ENCODE data around the gene CLDN24.

DNA sequence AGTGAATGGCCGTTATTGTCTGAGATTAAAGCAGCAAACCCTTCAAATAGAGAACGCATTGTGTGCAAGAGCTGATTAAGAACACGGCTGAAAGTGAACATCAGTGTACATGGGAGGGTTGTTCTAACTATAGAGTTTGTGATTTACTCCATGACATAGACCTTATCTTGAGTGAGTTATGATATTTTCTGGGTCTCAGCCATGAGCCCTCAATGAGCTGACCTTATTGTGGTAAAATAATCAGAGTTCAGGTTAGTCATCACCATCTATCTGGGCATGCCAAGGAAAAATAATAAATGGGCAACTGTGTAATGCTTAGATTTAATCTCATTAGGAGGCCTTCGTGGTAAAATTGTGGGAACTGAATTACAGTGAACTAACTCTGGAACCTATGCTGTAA is 33.2 kb upstream of the CLDN24 start:
- TF ChIP-seq, protein P1, sequence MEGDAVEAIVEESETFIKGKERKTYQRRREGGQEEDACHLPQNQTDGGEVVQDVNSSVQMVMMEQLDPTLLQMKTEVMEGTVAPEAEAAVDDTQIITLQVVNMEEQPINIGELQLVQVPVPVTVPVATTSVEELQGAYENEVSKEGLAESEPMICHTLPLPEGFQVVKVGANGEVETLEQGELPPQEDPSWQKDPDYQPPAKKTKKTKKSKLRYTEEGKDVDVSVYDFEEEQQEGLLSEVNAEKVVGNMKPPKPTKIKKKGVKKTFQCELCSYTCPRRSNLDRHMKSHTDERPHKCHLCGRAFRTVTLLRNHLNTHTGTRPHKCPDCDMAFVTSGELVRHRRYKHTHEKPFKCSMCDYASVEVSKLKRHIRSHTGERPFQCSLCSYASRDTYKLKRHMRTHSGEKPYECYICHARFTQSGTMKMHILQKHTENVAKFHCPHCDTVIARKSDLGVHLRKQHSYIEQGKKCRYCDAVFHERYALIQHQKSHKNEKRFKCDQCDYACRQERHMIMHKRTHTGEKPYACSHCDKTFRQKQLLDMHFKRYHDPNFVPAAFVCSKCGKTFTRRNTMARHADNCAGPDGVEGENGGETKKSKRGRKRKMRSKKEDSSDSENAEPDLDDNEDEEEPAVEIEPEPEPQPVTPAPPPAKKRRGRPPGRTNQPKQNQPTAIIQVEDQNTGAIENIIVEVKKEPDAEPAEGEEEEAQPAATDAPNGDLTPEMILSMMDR (IDR thresholded peaks at IDR 0.05): no peak
- no peak for TF ChIP-seq POLR2A (IDR thresholded peaks at IDR 0.05)

Data from testis (tissue), 2 donors.